ENCODE results near the gene KREMEN1. TPM values are rescaled to one million over a fixed set of nuclear protein-coding genes. Genes with fewer than 3 reads are reported as not detected.

The KREMEN1 gene
- total RNA-seq, 1 donor from 2014 or later = 10.7 TPM

- TF ChIP-seq CTCF (IDR thresholded peaks at IDR 0.05) = no peak
These were observed 124.3 kb downstream of the KREMEN1 start for GRCh38 chr22:29197096-29197495.

GRCh38 chr22:29198240-29198639 lies 125.4 kb downstream of the KREMEN1 start:
- no peak overlapping the region for H3K27ac ChIP-seq
- H3K4me1 ChIP-seq = no peaks in the 10 kb centered on the region
- no peaks in the 10 kb centered on the region for H3K27me3 ChIP-seq
- H3K4me3 ChIP-seq = no peak overlapping the region
- H3K36me3 ChIP-seq = no peaks in the 10 kb centered on the region
- no peak for DNase-seq (ENCODE audit: low spot score in 2 of 2)
- intact Hi-C loops (cut with DNase I) = no loop called here
- no peak for TF ChIP-seq CTCF (IDR thresholded peaks at IDR 0.05)
- no peaks in the 10 kb centered on the region for H3K9me3 ChIP-seq

More at GRCh38 chr22:29197096-29197495, 124.3 kb downstream of the KREMEN1 start:
- Histone ChIP-seq H3K4me3 (no peak overlapping the region), H3K27ac (no peak overlapping the region), H3K27me3 (no peaks in the 10 kb centered on the region), H3K9me3 (no peaks in the 10 kb centered on the region), H3K4me1 (no peaks in the 10 kb centered on the region), H3K36me3 (no peaks in the 10 kb centered on the region)
- intact Hi-C loops (cut with DNase I) = no loop called here
- DNase-seq (ENCODE audit: low spot score in 2 of 2) = no peak

GRCh38 chr22:29199702-29200400 lies 127.0 kb downstream of the KREMEN1 start:
- Histone ChIP-seq H3K4me3 (no peak overlapping the region), H3K9me3 (no peaks in the 10 kb centered on the region), H3K4me1 (no peaks in the 10 kb centered on the region), H3K27ac (no peak overlapping the region), H3K36me3 (no peaks in the 10 kb centered on the region), H3K27me3 (no peaks in the 10 kb centered on the region)
- intact Hi-C loops (cut with DNase I) = no loop called here
- no peak for DNase-seq (ENCODE audit: low spot score in 2 of 2)
- TF ChIP-seq CTCF (IDR thresholded peaks at IDR 0.05) = no peak

GRCh38 chr22:29200901-29201300 lies 128.1 kb downstream of the KREMEN1 start:
- intact Hi-C loops (cut with DNase I) = no loop called here

GRCh38 chr22:29201782-29202181 lies 128.9 kb downstream of the KREMEN1 start:
- no peak for TF ChIP-seq CTCF (IDR thresholded peaks at IDR 0.05)
- intact Hi-C loops (cut with DNase I) = no loop called here
- no peak for DNase-seq (ENCODE audit: low spot score in 2 of 2)
- Histone ChIP-seq H3K27ac (no peak overlapping the region), H3K27me3 (no peaks in the 10 kb centered on the region), H3K4me3 (no peak overlapping the region), H3K9me3 (no peaks in the 10 kb centered on the region), H3K36me3 (no peaks in the 10 kb centered on the region), H3K4me1 (no peaks in the 10 kb centered on the region)

More at GRCh38 chr22:29200901-29201300, 128.1 kb downstream of the KREMEN1 start:
- no peaks in the 10 kb centered on the region for H3K4me1 ChIP-seq
- no peak overlapping the region for H3K4me3 ChIP-seq
- DNase-seq (ENCODE audit: low spot score in 2 of 2) = no peak
- TF ChIP-seq CTCF (IDR thresholded peaks at IDR 0.05) = no peak
- no peaks in the 10 kb centered on the region for H3K27me3 ChIP-seq
- no peaks in the 10 kb centered on the region for H3K9me3 ChIP-seq
- H3K27ac ChIP-seq = no peak overlapping the region
- no peaks in the 10 kb centered on the region for H3K36me3 ChIP-seq

All from ascending aorta (tissue), 2 donors.